Measurements from ENCODE around the gene PDZD2. TPM values are rescaled to one million over a fixed set of nuclear protein-coding genes. Genes with fewer than 3 reads are reported as not detected.

Gene PDZD2
- total and polyA plus RNA-seq, 2 donors (not counting 3 experiments of a cell fraction or from before 2014, with no cell fraction given), result 0.66 to 6.9 TPM

- Histone ChIP-seq H3K9me1 (replicated peaks; ENCODE audit: control insufficient read depth, extremely low read depth, insufficient read depth, low read length) (no peaks in the 10 kb centered on the region), H3K27me3 (ENCODE audit: control insufficient read depth in 2 of 2, insufficient read depth in 2 of 2, low read length in 2 of 2) (no peaks in the 10 kb centered on the region), H3K9me3 (replicated peaks; ENCODE audit: control insufficient read depth, insufficient read depth, low read length) (no peaks in the 10 kb centered on the region), H3K27ac (ENCODE audit: insufficient read depth, low read depth, low read length) (no peak overlapping the region), H3K4me1 (ENCODE audit: control insufficient read depth, extremely low read depth, insufficient read depth, low read length) (no peaks in the 10 kb centered on the region), H4K20me1 (replicated peaks; ENCODE audit: control insufficient read depth, extremely low read depth, insufficient read depth, low read length) (no peaks in the 10 kb centered on the region), H3K4me2 (ENCODE audit: insufficient read depth, low read length) (no peak overlapping the region), H3K4me3 (replicated peaks in 1 of 3; ENCODE audit: insufficient read depth in 1 of 3, low read depth in 1 of 3, low read length in 3 of 3) (no peak overlapping the region), H3K9ac (replicated peaks; ENCODE audit: extremely low read depth, insufficient read depth, low read length) (no peak overlapping the region), H3K36me3 (ENCODE audit: control insufficient read depth in 2 of 2, extremely low read depth in 1 of 2, insufficient read depth in 2 of 2, low read length in 2 of 2) (peaks cover 4 to 8% of the 10 kb centered on the region in 2 experiments), H2AFZ (ENCODE audit: low read depth, low read length) (no peak overlapping the region), H3K79me2 (ENCODE audit: control insufficient read depth, insufficient read depth, low read length) (peaks cover 37% of the 10 kb centered on the region)
- DNase-seq (ENCODE audit: low read depth, low spot score), result no peak
- BruUV-seq (replicated peaks), result no TSS peak
- TF ChIP-seq MYC (IDR thresholded peaks at IDR 0.05; ENCODE audit: low read depth, low read length) (no peak), GATA2 (IDR thresholded peaks at IDR 0.05; ENCODE audit: insufficient read depth, insufficient read length, low read depth, low read length) (no peak), MAX (IDR thresholded peaks at IDR 0.05; ENCODE audit: insufficient read depth, insufficient read length) (no peak), POLR2A (IDR thresholded peaks at IDR 0.05; ENCODE audit: low read depth, low read length) (no peak), EZH2 (IDR thresholded peaks at IDR 0.05; ENCODE audit: borderline replicate concordance, low read depth, low read length, severe bottlenecking) (no peak), FOS (IDR thresholded peaks at IDR 0.05; ENCODE audit: borderline replicate concordance, insufficient read depth, low read length) (no peak), CTCF (IDR thresholded peaks at IDR 0.05; ENCODE audit: extremely low read depth in 1 of 2, insufficient read depth in 1 of 2, low read depth in 1 of 2, low read length in 2 of 2) (no peak), JUN (IDR thresholded peaks at IDR 0.05; ENCODE audit: borderline replicate concordance, insufficient read depth, insufficient read length, low read depth) (no peak), POLR2AphosphoS5 (IDR thresholded peaks at IDR 0.05; ENCODE audit: insufficient read depth, low read depth, low read length) (no peak)
- intact Hi-C loops (cut with micrococcal nuclease), result no loop called here
- CTCF ChIA-PET, result no interaction called here
- FAIRE-seq, result no peak
- dilution Hi-C loops (cut with MboI; ENCODE audit: extremely low pct_ligation_motif_present, low sequenced_read_pairs), result no loop called here
- POLR2A ChIA-PET, result no interaction called here
Measured at GRCh38 chr5:32138839-32139493, 500.0 kb downstream of the PDZD2 start.

Measured in endothelial cell of umbilical vein (primary cell).